Mesendoderm (in vitro differentiated cells): ENCODE measurements around the gene TESMIN.
A peak's percentile ranks its signal among the peaks of the same experiment; 100 is the strongest.

Source experiments
- DNase-seq: peaks from one replicate; pipeline ENCODE4 v3.0.0; 2013
- H2AK5ac ChIP-seq: 2 replicates; pipeline ENCODE4 v1.6.1; 2013; ENCODE audit warnings: low read length, inconsistent platforms
- H2BK120ac ChIP-seq: 2 replicates; pipeline ENCODE4 v1.6.1; 2013; ENCODE audit warnings: low read depth, mild to moderate bottlenecking, low read length, moderate library complexity, mixed read lengths
- H2BK15ac ChIP-seq: replicated peaks from 2 replicates; pipeline ENCODE4 v1.6.1; 2013; ENCODE audit warnings: low read depth, mild to moderate bottlenecking, moderate library complexity
- H2BK5ac ChIP-seq: 2 replicates; pipeline ENCODE4 v1.6.1; 2013; ENCODE audit warnings: low read length, inconsistent platforms
- H3K18ac ChIP-seq: 2 replicates; pipeline ENCODE4 v1.6.1; 2013; ENCODE audit warnings: mild to moderate bottlenecking, low read length, mixed read lengths
- H3K23ac ChIP-seq: one replicate; pipeline ENCODE4 v1.6.1; 2013; ENCODE audit warnings: low read length
- H3K27ac ChIP-seq: 2 replicates; pipeline ENCODE4 v1.5.1; 2013; ENCODE audit warnings: low read depth, mild to moderate bottlenecking, inconsistent platforms, low read length, moderate library complexity
- H3K27me3 ChIP-seq: 2 replicates; pipeline ENCODE4 v1.6.1; 2013; ENCODE audit warnings: low read length, control low read depth, mild to moderate bottlenecking, inconsistent platforms; ENCODE audit not compliant: insufficient read depth, poor library complexity
- H3K36me3 ChIP-seq: 2 replicates; pipeline ENCODE4 v1.6.1; 2013; ENCODE audit warnings: low read length, inconsistent platforms; ENCODE audit not compliant: control insufficient read depth, insufficient read depth
- H3K4ac ChIP-seq: one replicate; pipeline ENCODE4 v1.6.1; 2013; ENCODE audit warnings: low read depth, mild to moderate bottlenecking, low read length, moderate library complexity
- H3K4me1 ChIP-seq: 2 replicates; pipeline ENCODE4 v1.6.1; 2013; ENCODE audit warnings: low read depth, low read length, inconsistent platforms; ENCODE audit not compliant: control insufficient read depth
- H3K4me2 ChIP-seq: 2 replicates; pipeline ENCODE4 v1.6.1; 2013; ENCODE audit warnings: low read length
- H3K4me3 ChIP-seq: 2 replicates; pipeline ENCODE4 v1.5.1; 2013; ENCODE audit warnings: mild to moderate bottlenecking, low read length
- H3K56ac ChIP-seq: one replicate; pipeline ENCODE4 v1.6.1; 2013; ENCODE audit warnings: low read length
- H3K79me1 ChIP-seq: 2 replicates; pipeline ENCODE4 v1.6.1; 2013; ENCODE audit warnings: low read length, inconsistent platforms
- H3K79me2 ChIP-seq: 2 replicates; pipeline ENCODE4 v1.6.1; 2013; ENCODE audit warnings: mild to moderate bottlenecking, low read length; ENCODE audit not compliant: control insufficient read depth, insufficient read depth
- H3K9ac ChIP-seq: 2 replicates; pipeline ENCODE4 v1.6.1; 2013; ENCODE audit warnings: low read length, inconsistent platforms
- H4K5ac ChIP-seq: one replicate; pipeline ENCODE4 v1.6.1; 2013; ENCODE audit warnings: low read length
- H4K8ac ChIP-seq: one replicate; pipeline ENCODE4 v1.6.1; 2013; ENCODE audit warnings: low read depth, mild to moderate bottlenecking, control low read depth, low read length, moderate library complexity
- WGBS: extraction: QIAGEN DNeasy Blood & Tissue Kit; methylation state at CpG from one replicate; pipeline ENCODE4 v1.1.7; 2013; ENCODE audit warnings: low lambda C conversion rate, missing lambda C conversion rate; ENCODE audit not compliant: insufficient coverage; ENCODE audit errors: extremely low coverage; 5-methylcytosine and 5-hydroxymethylcytosine counted together

The TESMIN gene

DNA sequence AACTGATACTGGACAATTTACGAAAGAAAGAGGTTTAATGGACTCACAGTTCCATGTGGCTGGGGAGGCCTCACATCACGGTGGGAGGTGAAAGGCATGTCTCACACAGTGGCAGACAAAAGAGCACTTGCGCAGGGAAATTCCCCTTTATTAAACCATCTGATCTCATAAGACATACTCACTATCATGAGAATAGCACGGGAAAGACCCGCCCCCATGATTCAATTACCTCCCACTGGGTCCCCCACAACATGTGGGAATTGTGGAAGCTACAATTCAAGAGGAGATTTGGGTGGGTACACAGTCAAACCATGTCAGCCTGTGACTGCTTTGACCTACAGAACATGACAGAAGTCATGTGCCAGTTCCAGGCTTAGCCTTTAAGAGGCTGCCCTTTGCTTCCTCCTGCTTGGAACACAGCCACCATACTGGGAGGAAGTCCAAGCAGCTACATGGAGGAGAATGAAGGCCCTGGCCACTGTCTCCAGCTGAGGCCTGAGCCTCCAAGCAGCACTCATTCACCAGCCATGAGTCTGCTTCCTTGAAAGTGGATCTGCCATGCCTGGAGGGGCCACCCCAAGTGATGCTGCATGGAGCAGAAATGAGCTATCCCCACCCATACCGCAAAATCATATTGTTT lies 77.9 kb downstream of the TESMIN start:
- no peak overlapping the region for H4K5ac ChIP-seq
- H3K9ac ChIP-seq = no peak overlapping the region
- no peak overlapping the region for H3K4ac ChIP-seq
- no peaks in the 10 kb centered on the region for H3K27me3 ChIP-seq
- H3K4me2 ChIP-seq = no peak overlapping the region
- WGBS = no CpG with 5 or more reads among the region's 6 CpGs
- no peak for DNase-seq
- no peaks in the 10 kb centered on the region for H3K4me1 ChIP-seq
- H3K27ac ChIP-seq = no peak overlapping the region
- no peak overlapping the region for H2BK5ac ChIP-seq
- no peak overlapping the region for H3K23ac ChIP-seq
- no peak overlapping the region for H3K4me3 ChIP-seq
- no peak overlapping the region for H2BK15ac ChIP-seq
- no peaks in the 10 kb centered on the region for H3K36me3 ChIP-seq
- no peak overlapping the region for H2BK120ac ChIP-seq
- no peak overlapping the region for H4K8ac ChIP-seq
- no peaks in the 10 kb centered on the region for H3K79me2 ChIP-seq
- H3K56ac ChIP-seq = no peak overlapping the region
- no peak overlapping the region for H2AK5ac ChIP-seq
- no peak overlapping the region for H3K18ac ChIP-seq
- no peaks in the 10 kb centered on the region for H3K79me1 ChIP-seq

DNA sequence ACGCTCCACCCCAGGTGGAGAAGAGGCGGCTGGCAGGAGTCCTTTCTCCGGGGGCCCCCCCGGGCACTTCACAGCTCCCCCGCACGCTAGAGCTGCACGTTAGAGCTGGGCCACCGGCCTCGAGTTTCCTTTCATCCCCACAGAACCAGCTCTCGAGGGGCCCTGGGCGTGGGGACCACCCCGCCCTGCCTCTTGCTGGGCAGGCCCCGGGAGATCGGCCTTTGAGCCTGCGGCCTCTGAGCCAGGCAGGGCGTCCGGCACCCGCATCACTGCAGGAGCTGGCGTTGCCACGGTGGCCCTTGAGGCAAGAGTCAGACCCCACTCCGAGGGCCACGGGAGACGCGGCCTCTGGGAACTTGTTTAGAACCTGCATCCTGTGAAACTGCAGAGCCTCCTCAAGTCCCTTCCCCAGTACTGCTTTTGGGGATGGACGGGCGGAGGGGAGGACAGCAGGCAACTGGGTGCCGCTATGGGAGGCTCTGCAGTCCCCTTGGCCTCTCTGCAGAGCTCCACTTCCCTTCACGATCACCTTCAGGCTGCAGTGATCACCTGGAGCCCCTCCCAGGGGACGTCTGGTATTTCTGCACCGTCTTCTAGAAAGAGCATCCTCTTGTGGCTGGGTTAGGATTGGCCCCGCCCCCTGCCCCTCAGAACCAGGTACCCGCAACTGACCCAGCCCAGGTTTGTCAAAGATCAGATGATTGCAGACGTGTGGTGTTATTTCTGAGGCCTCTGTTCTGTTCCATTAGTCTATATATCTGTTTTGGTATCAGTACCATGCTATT lies 80.9 kb downstream of the TESMIN start:
- Histone ChIP-seq H2BK15ac (no peak overlapping the region), H3K27me3 (no peaks in the 10 kb centered on the region), H3K56ac (no peak overlapping the region), H3K79me2 (no peaks in the 10 kb centered on the region), H3K9ac (no peak overlapping the region), H3K18ac (no peak overlapping the region), H4K8ac (no peak overlapping the region), H3K27ac (no peak overlapping the region), H4K5ac (no peak overlapping the region), H2BK5ac (no peak overlapping the region), H2AK5ac (no peak overlapping the region), H3K23ac (no peak overlapping the region), H3K4me3 (no peak overlapping the region), H3K36me3 (no peaks in the 10 kb centered on the region), H3K4ac (no peak overlapping the region), H3K4me1 (no peaks in the 10 kb centered on the region), H2BK120ac (no peak overlapping the region), H3K4me2 (no peak overlapping the region), H3K79me1 (no peaks in the 10 kb centered on the region)
- no CpG with 5 or more reads among the region's 33 CpGs for WGBS
- DNase-seq = no peak

DNA sequence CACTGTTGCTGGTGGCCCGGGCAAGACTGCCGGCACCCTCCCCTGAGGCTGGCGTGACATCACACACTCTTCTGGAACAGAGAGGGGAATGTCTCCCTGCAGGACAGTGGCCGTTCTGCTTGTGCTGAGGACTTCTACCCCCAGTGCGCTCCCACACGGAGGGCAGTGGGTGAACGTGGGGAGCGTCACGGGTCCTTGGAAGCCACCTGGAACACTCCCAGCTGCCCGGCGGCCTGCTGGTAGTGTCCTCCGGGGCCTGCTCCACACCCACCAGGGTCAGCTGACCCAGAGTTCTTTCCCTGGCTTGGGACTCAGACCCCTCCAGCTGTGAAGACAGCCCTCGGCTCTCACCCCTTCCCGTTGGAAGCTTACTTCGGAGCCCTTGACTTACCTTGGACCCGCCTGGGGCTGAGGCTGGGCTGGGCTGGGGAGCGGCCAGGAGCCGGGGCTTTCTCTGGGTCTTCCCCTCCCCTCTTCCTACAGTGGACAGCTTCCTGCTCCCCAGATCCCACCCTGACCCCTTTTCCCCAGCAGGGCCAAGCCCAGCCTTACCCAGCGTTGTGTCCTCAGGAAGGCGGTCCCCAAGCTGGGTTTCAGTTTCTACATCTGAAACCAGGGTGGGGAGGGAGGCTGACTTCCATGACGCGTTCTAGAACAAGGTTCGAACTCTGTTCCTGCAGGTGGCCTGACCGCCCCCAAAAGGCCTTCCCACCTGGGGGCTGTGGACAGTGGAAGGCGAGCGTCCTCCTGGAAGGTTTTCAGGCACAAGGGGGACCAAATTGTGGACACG lies 81.8 kb downstream of the TESMIN start:
- Histone ChIP-seq H3K9ac (no peak overlapping the region), H3K27me3 (no peaks in the 10 kb centered on the region), H3K79me1 (no peaks in the 10 kb centered on the region), H3K56ac (no peak overlapping the region), H2BK15ac (no peak overlapping the region), H3K4me1 (no peaks in the 10 kb centered on the region), H2AK5ac (no peak overlapping the region), H3K18ac (no peak overlapping the region), H2BK120ac (no peak overlapping the region), H3K79me2 (no peaks in the 10 kb centered on the region), H3K4ac (no peak overlapping the region), H3K36me3 (no peaks in the 10 kb centered on the region), H4K8ac (no peak overlapping the region), H2BK5ac (no peak overlapping the region), H3K27ac (no peak overlapping the region), H3K4me2 (no peak overlapping the region), H3K23ac (peak overlapping the region; percentile 80), H3K4me3 (no peak overlapping the region), H4K5ac (no peak overlapping the region)
- no CpG with 5 or more reads among the region's 27 CpGs for WGBS
- DNase-seq = no peak

DNA sequence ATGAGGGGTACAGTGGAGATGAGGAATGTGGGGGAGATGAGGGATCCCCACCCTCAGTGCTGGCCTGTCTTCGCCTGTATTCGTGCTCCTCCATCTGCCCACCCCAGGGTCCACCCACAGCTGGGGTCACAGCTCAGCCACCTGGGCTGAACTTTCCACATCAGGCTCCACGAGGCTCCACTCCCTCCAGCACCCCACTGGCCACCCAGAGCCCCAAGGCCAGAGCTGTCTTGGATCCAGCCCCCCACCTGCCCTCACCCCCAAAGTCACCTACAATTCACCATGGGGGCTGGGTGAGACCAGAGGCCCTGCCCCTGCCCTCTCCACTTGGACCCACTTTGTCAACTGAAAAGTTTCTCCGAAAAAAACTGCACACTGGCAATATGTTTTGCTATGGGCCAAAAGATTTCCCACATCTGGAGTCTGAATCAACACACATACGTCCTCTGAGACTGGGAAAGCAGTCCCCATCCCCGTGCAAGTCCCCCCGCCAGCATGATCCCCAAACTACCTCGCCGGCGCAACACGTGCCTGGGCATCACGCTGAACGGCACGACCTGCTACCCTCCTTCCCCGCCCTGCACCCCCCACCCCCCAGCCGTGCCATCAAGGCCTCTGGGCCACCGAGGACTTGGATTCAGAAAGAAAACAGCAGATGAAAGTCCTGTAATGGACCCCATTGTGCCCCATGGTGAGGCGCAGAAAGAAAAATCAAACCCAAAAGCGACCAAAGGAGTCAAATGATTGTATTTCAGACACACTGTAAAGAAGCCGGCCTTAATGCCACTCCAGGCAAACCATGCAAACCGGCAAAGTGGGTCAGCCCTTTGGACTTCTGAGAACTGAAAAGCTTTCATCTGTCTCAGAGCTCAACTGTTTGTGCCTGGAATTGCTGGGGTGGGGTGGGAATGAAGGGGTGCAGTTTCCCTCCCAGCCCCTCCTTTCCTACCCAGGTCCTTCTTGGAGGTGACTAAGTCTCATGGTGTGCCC lies 83.5 kb downstream of the TESMIN start:
- H2AK5ac ChIP-seq = no peak overlapping the region
- H3K4me3 ChIP-seq = no peak overlapping the region
- H3K18ac ChIP-seq = no peak overlapping the region
- H3K4me2 ChIP-seq = no peak overlapping the region
- H3K4ac ChIP-seq = no peak overlapping the region
- no peak overlapping the region for H3K27ac ChIP-seq
- H3K9ac ChIP-seq = no peak overlapping the region
- no peak overlapping the region for H2BK5ac ChIP-seq
- H3K56ac ChIP-seq = no peak overlapping the region
- no peak for DNase-seq
- no peak overlapping the region for H2BK15ac ChIP-seq
- no peaks in the 10 kb centered on the region for H3K79me2 ChIP-seq
- no peak overlapping the region for H4K8ac ChIP-seq
- no peak overlapping the region for H2BK120ac ChIP-seq
- WGBS = no CpG with 5 or more reads among the region's 21 CpGs
- H4K5ac ChIP-seq = no peak overlapping the region
- no peaks in the 10 kb centered on the region for H3K79me1 ChIP-seq
- no peak overlapping the region for H3K23ac ChIP-seq
- H3K4me1 ChIP-seq = no peaks in the 10 kb centered on the region
- no peaks in the 10 kb centered on the region for H3K36me3 ChIP-seq
- H3K27me3 ChIP-seq = no peaks in the 10 kb centered on the region

DNA sequence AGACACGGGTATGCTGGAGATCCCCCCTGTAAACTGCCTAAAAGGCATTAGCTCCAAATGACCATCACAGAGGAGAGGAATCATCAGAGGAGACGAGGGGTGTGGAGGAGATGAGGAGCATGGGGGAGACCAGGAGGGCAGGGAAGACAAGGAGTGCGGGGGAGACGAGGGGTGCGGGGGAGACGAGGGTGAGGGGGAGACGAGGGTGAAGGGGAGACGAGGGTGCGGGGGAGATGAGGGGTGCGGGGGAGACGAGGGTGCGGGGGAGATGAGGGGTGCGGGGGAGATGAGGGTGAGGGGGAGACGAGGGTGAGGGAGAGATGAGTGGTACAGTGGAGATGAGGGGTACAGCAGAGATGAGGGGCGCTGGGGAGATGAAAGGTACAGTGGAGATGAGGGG lies 84.5 kb downstream of the TESMIN start:
- no peak overlapping the region for H3K27ac ChIP-seq
- no peak overlapping the region for H2BK15ac ChIP-seq
- H3K4ac ChIP-seq = no peak overlapping the region
- H3K79me2 ChIP-seq = no peaks in the 10 kb centered on the region
- no peak overlapping the region for H3K18ac ChIP-seq
- H2AK5ac ChIP-seq = no peak overlapping the region
- no peaks in the 10 kb centered on the region for H3K79me1 ChIP-seq
- no CpG with 5 or more reads among the region's 15 CpGs for WGBS
- H2BK5ac ChIP-seq = no peak overlapping the region
- H3K4me2 ChIP-seq = no peak overlapping the region
- H4K5ac ChIP-seq = no peak overlapping the region
- no peak overlapping the region for H2BK120ac ChIP-seq
- no peak overlapping the region for H3K56ac ChIP-seq
- no peaks in the 10 kb centered on the region for H3K27me3 ChIP-seq
- H4K8ac ChIP-seq = no peak overlapping the region
- H3K36me3 ChIP-seq = no peaks in the 10 kb centered on the region
- no peak overlapping the region for H3K23ac ChIP-seq
- no peak for DNase-seq
- H3K4me1 ChIP-seq = no peaks in the 10 kb centered on the region
- H3K9ac ChIP-seq = no peak overlapping the region
- no peak overlapping the region for H3K4me3 ChIP-seq
